Testis (tissue), 3 donors: Measurements from ENCODE around the gene CFAP65. TPM values are rescaled to one million over a fixed set of nuclear protein-coding genes. Genes with fewer than 3 reads are reported as not detected.

Experiments
- DNase-seq: peaks from one replicate; pipeline ENCODE4 v3.0.0-alpha.2; 2019
- H3K27ac ChIP-seq, 2 donors: fragments of 200-600 bp; sonication (generic); one replicate each; pipeline ENCODE4 v1.5.1; 2019
- H3K27me3 ChIP-seq: fragments of 200-600 bp; sonication (generic); one replicate; pipeline ENCODE4 v1.5.1; 2019
- H3K36me3 ChIP-seq: fragments of 200-600 bp; sonication (generic); one replicate; pipeline ENCODE4 v1.5.1; 2017; ENCODE audit warnings: low read depth; ENCODE audit errors: missing control alignments
- H3K4me1 ChIP-seq: fragments of 200-600 bp; sonication (generic); one replicate; pipeline ENCODE4 v1.5.1; 2019
- H3K4me3 ChIP-seq, 2 donors: fragments of 200-600 bp; sonication (generic); one replicate each; pipeline ENCODE4 v1.5.1; 2017 to 2019
- H3K9me3 ChIP-seq: fragments of 200-600 bp; sonication (generic); one replicate; pipeline ENCODE4 v1.5.1; 2017
- POLR2A ChIP-seq: fragments of 450-650 bp; IDR thresholded peaks from one replicate; pipeline ENCODE4 v1.6.1; 2017; ENCODE audit warnings: antibody characterized with exemption, mild to moderate bottlenecking, moderate library complexity
- WGBS, 2 donors: methylation state at CpG; one replicate each; pipeline ENCODE4 v1.1.5; 2018; 5-methylcytosine and 5-hydroxymethylcytosine counted together
- intact Hi-C: fragments of 100-400 bp; cut with DNase I; formaldehyde crosslinking; loops from one replicate; pipeline ENCODE4 v1.15.1; 2023; ENCODE audit warnings: low total_unique reads
- polyA plus RNA-seq: library from polyadenylated mRNA; stranded (reverse); fragments of 350-450 nt; fragmentation: Illumina TruSeq; extraction: RNeasy Lipid Tissue Mini Kit (QIAGEN cat#74804); gene quantifications from one replicate; pipeline ENCODE4 v1.2.3, GENCODE V29; 2014; ENCODE audit warnings: low read depth, low replicate concordance; ENCODE audit not compliant: insufficient read depth
- total RNA-seq, 2 donors: library from RNA; depleted of rRNA; stranded (reverse); fragments of >200 nt; gene quantifications; one replicate each; pipeline ENCODE4 v1.2.3, GENCODE V29; 2016
- TF ChIP-seq, protein P1 (sequence below), 3 experiments: fragments of 450-650 bp in 2 of 3; fragments of 200-600 bp in 1 of 3; sonication (generic) in 1 of 3; IDR thresholded peaks; one replicate each; pipeline ENCODE4 v1.5.1; 2016 to 2019; ENCODE audit warnings: antibody characterized with exemption in 3 of 3, mild to moderate bottlenecking in 2 of 3, moderate library complexity in 1 of 3

Gene CFAP65
- total and polyA plus RNA-seq, 3 donors from 2014 or later = 15.5 to 42.9 (median 23.7) TPM

DNA sequence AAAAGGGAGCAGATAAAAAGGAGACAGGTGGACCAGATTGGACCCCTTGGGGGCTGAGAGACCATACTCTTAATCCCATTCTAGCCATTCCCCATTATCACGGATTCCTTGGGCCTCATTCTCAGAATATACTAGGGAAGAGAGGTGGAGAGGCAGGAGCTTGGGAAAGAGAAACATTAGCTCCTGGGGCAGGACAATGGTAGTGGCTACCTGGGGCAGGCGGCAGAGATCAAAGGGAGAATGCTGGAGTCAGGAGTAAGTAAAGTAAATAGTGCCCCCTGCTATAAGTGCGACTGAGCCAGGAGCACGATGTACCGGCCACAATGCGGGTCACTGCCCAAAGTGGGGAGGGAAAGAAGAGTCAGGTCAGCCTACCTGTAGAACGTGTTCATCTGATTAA lies 39.8 kb upstream of the CFAP65 start:
- intact Hi-C loops = no loop called here
- Histone ChIP-seq H3K27ac (no peak overlapping the region), H3K27me3 (no peaks in the 10 kb centered on the region), H3K4me1 (no peaks in the 10 kb centered on the region), H3K9me3 (no peaks in the 10 kb centered on the region), H3K4me3 (no peak overlapping the region), H3K36me3 (no peaks in the 10 kb centered on the region)
- no peak for DNase-seq
- WGBS, 2 donors = 88 to 93% methylated on average over 7 of the region's 7 CpGs
- no peak for TF ChIP-seq POLR2A
- TF ChIP-seq, protein P1, sequence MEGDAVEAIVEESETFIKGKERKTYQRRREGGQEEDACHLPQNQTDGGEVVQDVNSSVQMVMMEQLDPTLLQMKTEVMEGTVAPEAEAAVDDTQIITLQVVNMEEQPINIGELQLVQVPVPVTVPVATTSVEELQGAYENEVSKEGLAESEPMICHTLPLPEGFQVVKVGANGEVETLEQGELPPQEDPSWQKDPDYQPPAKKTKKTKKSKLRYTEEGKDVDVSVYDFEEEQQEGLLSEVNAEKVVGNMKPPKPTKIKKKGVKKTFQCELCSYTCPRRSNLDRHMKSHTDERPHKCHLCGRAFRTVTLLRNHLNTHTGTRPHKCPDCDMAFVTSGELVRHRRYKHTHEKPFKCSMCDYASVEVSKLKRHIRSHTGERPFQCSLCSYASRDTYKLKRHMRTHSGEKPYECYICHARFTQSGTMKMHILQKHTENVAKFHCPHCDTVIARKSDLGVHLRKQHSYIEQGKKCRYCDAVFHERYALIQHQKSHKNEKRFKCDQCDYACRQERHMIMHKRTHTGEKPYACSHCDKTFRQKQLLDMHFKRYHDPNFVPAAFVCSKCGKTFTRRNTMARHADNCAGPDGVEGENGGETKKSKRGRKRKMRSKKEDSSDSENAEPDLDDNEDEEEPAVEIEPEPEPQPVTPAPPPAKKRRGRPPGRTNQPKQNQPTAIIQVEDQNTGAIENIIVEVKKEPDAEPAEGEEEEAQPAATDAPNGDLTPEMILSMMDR (IDR thresholded peaks at IDR 0.05) = no peak

DNA sequence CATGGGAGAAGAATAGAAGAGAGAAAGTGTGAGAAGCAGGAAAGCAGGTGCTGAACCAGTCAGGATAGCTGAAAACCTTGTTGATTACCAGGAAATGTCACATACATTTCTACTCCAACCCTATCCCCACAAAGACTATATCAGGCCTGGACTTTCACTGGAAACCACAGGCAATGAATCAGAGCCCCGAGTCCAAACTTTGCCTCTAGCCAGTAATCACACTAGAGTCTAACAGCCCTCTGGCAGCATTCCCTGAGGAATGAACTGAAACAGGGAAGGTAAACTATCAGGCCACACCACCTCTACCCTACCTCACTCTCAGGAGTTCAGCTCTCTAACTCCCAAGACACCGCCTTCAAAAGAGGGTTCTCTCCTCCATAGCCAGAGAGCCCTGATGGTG lies 38.1 kb upstream of the CFAP65 start:
- Histone ChIP-seq H3K27ac (no peak overlapping the region), H3K4me1 (no peaks in the 10 kb centered on the region), H3K36me3 (no peaks in the 10 kb centered on the region), H3K27me3 (no peaks in the 10 kb centered on the region), H3K9me3 (no peaks in the 10 kb centered on the region), H3K4me3 (no peak overlapping the region)
- intact Hi-C loops = no loop called here
- no peak for DNase-seq
- TF ChIP-seq, protein P1 (IDR thresholded peaks at IDR 0.05) = no peak
- no peak for TF ChIP-seq POLR2A
- 100% methylated on average over 2 of the region's 2 CpGs for WGBS, 2 donors

DNA sequence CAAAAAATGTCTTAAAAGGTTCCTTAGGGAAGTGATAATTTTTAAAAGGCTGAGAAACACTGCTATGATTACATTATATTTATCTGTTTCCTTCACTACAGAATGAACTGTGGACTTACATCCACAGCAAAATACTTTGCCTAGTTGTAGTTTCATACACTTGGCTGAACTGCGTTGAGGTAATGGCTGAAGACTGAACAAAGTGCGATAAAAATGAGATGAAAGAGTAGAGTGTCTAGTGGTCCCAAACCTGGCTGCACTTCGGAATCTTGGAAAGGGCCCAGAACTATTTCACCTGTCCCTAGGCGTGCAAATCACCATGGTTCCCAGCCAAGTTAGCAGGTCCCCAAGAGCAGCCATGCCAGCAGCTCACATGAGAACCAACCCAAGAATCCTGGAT lies 37.6 kb upstream of the CFAP65 start:
- DNase-seq = no peak
- H3K27me3 ChIP-seq = no peaks in the 10 kb centered on the region
- no peak for TF ChIP-seq POLR2A
- TF ChIP-seq, protein P1 (IDR thresholded peaks at IDR 0.05) = no peak
- H3K36me3 ChIP-seq = no peaks in the 10 kb centered on the region
- 93 to 96% methylated on average over 4 of the region's 4 CpGs for WGBS, 2 donors
- H3K9me3 ChIP-seq = no peaks in the 10 kb centered on the region
- no peak overlapping the region for H3K4me3 ChIP-seq
- no peak overlapping the region for H3K27ac ChIP-seq
- no peaks in the 10 kb centered on the region for H3K4me1 ChIP-seq
- intact Hi-C loops = no loop called here

DNA sequence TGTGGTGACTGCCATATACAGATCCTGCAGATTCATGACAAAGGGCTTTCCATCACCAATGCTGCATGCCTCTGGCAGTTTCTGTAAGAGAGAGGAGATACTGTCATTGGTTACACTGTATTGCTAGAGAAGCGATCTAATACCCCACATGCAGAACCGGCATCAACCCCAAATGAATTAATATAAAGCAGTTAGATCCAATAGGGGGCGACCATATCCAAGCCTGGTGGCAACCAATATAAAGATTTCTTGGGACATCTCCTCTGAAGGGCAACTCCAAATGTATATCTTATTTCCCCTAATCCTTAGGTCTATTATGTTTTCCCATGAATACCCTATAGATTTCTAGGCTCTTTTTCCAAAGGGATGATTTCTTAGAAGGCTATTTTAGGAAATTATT lies 36.8 kb upstream of the CFAP65 start:
- DNase-seq = no peak
- no peaks in the 10 kb centered on the region for H3K36me3 ChIP-seq
- intact Hi-C loops = no loop called here

DNA sequence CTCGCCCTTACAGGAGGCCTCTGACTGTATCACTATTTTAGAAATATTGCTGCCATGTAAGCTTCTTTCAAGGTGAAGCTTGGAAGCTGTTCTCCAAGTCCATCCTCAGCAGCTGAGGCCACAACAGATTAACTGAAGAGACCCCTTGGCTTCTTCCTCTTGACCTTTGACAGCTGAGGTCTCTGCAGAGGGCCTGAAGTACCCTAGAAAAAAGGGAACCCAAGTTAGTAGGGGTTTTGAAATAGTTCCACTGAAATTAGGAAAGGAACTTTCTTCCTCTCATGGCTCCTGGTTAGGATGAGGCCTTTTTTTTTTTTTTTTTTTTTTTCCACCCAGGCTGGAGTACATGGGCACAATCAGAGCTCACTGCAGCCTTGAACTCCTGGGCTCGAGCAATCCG lies 34.9 kb upstream of the CFAP65 start:
- 78 to 81% methylated on average over 3 of the region's 3 CpGs for WGBS, 2 donors
- Histone ChIP-seq H3K4me3 (no peak overlapping the region), H3K4me1 (no peaks in the 10 kb centered on the region), H3K9me3 (no peaks in the 10 kb centered on the region), H3K36me3 (no peaks in the 10 kb centered on the region), H3K27me3 (no peaks in the 10 kb centered on the region), H3K27ac (no peak overlapping the region)
- no peak for TF ChIP-seq POLR2A
- TF ChIP-seq, protein P1 (IDR thresholded peaks at IDR 0.05) = no peak
- DNase-seq = no peak
- intact Hi-C loops = no loop called here

More for the DNA sequence above, 36.8 kb upstream of the CFAP65 start:
- WGBS, 2 donors = 86 to 88% methylated on average over 3 of the region's 3 CpGs
- Histone ChIP-seq H3K4me1 (no peaks in the 10 kb centered on the region), H3K27me3 (no peaks in the 10 kb centered on the region), H3K9me3 (no peaks in the 10 kb centered on the region), H3K4me3 (no peak overlapping the region), H3K27ac (no peak overlapping the region)
- TF ChIP-seq, protein P1 (IDR thresholded peaks at IDR 0.05) = no peak
- TF ChIP-seq POLR2A = no peak
